HuH-7 (cell line): ENCODE data around the gene TGOLN2.
"Not testable (repeated sequence)": the region's sequence is repeated elsewhere in the genome, so short reads cannot be mapped to it uniquely, and the experiment has no call there.

Experiments
- DNase-seq: peaks from one replicate; pipeline ENCODE4 v3.0.0; 2011; ENCODE audit warnings: low spot score

TGOLN2 gene

DNA sequence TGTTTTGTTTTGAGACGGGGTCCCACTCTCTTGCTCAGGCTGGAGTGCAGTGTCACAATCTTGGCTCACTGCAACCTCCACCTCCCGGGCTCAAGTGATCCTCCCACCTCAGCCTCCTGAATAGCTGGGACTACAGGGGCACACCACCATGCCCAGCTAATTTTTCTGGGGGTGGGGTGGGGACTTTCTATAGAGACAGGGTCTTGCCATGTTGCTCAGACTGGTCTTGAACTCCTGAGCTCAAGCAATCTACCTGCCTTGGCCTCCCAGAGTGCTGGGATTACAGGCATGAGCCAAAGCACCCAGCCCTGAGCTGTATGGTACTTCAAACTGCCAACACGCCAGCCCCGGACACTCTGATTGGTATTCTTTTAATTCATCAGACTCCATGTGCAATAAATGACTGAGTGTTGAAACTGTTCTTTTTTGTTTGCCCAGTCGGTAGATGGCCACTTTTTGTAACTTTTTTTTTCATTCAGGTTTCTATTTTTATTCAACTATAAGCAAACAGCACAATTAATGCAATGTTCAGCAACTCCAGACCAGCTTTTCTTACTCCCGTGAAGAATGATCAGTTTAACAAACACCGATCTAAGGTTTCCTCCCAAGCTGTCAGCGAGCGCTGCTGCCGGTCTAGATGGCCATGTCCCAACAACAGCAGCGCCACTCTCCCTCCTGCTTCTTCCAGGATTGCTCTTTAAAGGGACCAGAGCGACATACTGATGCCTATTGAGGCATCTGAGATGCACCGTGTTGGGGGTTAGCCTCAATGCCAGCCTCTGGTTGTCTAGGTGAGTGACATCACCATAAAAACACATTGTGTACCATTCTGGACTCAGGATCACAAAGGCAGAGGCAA, 12.5 kb upstream of the TGOLN2 start:
- no peak for DNase-seq

DNA sequence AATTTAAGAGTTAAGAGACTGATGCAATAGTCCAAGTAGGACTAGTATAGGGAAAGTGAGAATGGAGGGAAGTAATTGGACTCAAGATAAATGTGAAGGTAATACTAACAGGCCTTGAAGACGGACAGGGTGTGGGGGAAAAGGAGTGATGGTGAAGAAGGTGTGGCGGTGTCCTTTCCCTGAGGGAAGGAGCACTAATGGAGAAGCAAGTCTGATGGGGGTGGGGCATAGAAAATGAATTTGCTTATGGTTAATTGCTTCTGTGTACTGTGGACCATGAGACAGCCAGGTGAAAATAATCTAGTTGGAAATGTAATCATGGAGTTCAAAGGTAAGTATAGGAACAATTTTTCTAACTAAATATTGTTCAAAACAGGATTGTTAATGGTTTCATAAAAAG, 7.1 kb upstream of the TGOLN2 start:
- no peak for DNase-seq

DNA sequence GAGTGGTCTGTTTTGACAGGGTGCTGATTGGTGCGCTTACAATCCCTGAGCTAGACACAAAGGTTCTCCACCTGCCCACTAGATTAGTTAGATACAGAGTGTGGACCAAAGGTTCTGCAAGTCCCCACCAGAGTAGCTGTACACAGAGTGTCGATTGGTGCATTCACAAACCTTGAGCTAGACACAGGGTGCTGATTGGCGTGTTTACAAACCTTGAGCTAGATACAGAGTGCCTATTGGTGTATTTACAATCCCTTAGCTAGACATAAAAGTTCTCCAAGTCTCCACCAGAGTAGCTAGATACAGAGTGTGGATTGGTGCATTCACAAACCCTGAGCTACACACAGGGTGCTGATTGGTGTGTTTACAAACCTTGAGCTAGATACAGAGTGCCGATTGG, 6.1 kb upstream of the TGOLN2 start:
- not testable (repeated sequence) for DNase-seq

DNA sequence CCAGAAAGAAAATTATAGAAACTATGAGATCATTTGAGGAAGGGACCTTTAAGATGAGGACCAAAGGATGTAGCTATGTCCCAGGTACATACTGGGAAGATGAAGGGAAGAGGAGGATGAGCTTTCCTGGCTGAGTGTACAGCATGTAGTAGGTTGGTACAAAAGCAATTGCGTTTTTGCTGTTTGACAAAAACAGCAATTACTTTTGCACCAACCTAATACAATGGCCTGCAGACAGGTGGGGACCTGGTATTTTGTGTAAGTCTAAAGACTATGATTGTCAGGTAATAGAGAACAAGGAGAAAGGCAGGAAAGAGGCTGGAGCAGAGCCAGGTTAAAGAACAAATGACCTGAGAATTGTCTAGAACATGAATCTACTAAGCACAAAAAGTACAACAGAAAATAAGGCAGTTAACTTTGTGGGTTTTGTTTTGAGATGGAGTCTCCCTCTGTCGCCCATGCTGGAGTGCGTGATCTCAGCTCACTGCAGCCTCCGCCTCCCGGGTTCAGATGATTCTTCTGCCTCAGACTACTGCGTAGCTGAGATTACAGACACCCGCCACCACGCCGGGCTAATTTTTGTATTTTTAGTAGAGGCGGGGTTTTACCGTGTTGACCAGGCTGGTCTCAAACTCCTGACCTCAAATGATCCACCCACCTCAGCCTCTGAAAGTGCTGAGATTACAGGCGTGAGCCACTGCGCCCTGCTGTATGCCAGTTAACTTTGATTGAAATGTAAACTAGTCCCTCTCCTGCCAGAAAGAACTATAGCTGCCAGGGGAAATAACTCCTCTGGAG, 3.2 kb upstream of the TGOLN2 start:
- DNase-seq, result no peak

DNA sequence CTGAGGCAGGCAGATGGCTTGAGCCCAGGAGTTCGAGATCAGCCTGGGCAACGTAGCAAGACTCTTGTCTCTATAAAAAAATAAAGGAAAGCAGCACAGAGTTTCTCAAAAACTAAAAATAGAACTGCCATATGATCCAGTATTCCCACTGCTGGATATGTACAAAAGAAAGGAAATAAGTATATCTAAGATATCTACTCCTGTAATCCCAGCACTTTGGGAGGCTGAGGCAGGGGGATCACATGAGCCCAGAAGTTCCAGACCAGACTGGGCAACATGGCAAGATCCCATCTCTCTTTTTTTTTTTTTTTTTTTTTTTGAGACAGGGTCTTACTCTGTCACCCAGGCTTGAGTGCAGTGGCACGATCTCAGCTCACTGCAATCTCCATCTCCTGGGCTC, 1.9 kb upstream of the TGOLN2 start:
- not testable (repeated sequence) for DNase-seq

DNA sequence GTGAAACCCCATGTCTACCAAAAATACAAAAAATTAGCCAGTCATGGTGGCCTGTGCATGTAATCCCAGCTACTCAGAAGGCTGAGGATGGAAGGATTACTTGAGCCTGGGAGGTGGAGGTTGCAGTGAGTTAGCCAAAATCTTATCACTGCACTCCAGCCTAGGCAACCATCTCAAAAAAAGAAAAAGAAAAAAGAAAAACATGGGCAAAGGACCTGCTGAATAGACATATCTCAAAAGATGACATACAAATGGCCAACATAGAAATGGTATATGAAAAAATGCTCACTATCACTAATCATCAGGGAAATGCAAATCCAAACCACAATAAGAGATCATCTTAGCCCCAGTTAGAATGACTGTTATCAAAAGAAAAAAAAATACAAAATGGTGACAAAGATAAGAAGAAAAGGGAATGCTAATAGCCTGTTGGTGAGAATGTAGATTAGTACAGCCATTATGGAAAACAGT, 1.4 kb upstream of the TGOLN2 start:
- no peak for DNase-seq

DNA sequence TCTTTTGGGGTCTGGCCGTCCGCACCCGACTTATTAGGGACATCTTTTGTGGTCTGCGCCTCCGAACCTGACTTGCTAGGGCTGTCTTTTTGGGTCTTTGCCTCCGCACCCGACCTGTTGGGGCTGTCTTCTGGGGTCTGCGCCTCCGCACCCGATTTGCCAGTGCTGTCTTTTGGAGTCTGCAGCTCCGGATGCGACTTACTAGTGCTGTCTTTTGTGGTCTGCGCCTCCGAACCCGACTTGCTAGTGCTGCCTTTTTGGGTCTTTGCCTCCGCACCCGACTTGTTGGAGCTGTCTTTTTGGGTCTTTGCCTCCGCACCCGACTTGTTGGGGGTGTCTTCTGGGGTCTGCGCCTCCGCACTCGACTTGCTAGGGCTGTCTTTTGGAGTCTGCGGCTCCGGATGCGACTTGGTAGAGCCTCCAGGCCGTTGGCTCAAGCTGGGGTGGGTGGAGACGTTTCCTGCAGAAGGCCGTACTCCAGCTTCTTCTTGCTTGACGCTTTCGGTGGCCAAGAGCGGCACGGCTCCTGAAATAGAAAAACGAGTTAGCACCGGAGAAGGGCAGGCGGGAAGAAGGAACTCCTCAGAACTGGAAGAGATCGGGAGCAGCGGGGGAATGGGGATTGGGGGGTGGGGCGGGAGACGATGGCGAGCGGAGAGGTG, 498 bp downstream of the TGOLN2 start:
- DNase-seq, result peak; percentile 30

DNA sequence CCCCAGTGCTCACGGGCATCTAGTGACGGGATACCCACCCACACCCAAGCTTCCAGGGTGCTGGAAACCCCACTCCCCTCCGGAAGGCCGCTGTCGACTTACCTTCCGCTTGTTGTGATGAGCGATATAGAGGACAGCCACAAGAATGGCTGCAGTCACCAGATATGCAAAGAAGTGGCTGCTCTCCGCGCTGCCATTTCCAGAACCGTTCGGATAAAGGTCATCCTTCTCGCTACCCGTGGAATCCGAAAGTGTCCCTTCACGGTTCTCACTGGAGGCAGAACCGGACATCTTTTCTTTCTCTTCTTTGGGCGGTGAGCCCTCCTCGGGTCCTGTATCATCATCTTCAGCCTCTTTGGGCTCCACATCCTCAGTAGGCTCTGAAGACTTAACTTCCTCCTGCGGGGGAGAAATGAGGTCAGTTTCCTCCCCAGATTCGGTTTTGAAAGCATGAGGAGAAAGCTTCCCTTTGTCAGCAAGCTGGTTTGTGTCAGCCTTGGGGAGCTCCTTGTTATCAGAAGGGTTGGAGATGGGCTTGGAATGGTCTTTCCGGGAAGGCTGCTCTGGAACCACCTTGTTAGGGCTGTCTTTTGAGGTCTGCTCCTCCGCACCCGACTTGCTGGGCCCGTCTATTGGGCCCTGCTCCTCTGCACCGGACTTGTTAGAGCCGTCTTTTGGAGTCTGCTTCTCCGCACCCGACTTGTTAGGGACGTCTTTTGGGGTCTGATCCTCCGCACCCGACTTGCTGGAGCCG, 1.2 kb downstream of the TGOLN2 start:
- DNase-seq, result no peak

DNA sequence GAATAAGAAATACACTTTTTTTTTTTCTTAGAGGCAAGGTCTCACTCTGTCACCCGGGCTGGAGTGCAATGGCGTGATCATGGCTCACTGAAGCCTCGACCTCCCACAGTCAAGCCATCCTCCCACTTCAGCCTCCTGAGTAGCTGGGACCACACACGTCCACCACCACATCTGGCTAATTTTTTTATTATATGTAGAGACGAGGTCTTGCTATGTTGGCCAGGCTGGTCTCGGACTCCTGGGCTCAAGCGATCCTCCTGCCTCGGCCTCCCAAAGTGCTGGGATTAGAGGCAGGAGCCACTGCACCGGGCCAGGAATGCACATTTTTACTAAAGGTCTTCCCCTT, 2.4 kb downstream of the TGOLN2 start:
- DNase-seq, result no peak

DNA sequence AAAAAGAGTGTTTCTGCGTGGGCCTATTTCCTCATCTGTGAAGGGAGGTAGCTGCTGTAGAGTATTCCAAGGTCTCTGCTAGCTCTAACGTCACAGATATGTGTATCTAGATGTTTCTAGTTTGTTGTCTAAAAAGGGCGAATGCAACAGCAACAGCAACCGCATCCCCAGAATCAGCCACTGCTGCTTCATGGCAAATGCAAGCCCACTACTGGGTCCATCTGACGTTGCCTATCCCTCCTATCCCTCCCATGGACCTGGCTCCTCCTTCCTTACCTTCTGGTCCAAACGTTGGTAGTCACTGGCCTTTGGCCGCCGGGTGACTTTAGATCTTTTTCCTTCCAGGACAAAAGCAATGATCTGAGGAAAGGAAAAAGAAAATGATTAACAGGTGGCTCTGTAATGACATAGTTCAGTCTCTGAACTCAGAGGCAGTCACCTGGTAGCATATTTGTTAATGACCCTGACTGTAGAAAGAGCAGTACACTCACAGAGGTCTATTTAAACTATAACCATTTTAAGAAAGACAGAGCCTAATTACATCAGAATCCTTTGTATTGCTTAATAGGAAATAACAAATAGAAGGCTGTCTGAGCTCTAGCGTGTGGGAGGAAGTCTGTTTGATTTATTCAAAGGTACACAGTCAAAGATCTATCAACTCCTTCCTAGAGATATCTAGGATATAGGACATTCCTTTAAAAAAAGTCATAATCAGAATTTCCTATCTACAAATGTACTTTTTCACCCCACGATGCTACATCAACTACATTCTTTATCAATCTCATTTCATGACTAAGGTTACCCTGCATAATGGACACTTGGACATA, 2.9 kb downstream of the TGOLN2 start:
- DNase-seq, result peak; percentile 55

DNA sequence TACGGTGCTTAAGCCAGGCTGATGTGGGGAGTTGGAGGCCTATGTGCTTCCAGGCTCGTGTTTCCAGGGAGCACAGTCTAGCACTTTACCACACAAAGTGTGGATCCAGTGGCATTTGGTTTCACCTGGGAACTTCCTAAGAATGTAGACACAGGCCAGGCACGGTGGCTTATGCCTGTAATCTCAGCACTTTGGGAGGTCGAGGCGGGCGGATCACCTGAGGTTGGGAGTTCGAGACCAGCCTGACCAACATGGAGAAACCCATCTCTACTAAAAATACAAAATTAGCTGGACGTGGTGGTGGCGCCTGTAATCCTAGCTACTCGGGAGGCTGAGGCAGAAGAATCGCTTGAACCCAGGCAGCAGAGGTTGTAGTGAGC, 3.8 kb downstream of the TGOLN2 start:
- not testable (repeated sequence) for DNase-seq

DNA sequence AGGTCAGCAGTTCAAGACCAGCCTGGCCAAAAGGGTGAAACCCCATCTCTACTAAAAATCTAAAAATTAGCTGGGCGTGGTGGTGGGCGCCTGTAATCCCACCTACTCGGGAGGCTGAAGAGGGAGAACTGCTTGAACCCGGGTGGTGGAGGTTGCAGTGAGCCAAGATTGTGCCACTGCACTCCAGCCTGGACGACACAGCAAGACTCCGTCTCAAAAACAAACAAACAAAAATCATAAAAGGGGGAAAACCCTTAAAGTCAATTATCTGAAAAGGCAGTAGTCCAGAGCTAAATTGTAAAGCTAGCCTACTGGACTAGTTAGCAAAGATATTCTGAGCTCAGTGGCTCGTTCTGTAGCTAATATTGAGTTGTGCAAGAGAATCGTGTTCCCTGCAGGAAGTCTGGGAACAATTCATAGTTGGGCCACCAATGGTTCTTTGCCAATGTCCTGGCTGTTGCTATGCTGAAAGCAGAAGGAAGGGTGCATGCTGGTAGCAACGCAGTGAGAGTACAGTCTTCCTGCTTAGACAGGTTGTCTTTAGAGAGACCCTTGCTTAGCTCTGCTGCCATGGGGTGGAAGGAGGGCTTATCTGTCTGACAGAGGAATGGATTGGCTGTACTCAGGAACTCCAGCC, 4.3 kb downstream of the TGOLN2 start:
- no peak for DNase-seq

DNA sequence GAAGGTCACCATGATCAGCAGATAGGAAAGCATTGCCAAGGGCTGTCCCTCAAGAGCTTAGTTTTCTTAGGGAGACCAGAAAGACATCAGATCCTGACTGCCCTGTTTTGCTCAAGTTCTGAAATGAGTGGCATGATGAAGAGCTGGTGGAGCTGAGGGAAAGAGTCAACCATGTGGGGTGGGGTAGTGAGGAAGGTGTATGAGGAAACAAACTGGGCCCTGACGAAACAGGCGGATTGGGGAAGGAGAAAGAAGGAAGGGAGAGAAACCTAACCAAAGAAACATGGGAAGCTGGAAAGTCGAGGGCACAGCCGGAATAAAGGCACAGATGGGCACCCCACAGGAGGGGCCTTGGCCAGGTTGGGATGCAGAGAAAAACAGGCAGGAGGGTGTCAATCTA, 8.0 kb downstream of the TGOLN2 start:
- no peak for DNase-seq

DNA sequence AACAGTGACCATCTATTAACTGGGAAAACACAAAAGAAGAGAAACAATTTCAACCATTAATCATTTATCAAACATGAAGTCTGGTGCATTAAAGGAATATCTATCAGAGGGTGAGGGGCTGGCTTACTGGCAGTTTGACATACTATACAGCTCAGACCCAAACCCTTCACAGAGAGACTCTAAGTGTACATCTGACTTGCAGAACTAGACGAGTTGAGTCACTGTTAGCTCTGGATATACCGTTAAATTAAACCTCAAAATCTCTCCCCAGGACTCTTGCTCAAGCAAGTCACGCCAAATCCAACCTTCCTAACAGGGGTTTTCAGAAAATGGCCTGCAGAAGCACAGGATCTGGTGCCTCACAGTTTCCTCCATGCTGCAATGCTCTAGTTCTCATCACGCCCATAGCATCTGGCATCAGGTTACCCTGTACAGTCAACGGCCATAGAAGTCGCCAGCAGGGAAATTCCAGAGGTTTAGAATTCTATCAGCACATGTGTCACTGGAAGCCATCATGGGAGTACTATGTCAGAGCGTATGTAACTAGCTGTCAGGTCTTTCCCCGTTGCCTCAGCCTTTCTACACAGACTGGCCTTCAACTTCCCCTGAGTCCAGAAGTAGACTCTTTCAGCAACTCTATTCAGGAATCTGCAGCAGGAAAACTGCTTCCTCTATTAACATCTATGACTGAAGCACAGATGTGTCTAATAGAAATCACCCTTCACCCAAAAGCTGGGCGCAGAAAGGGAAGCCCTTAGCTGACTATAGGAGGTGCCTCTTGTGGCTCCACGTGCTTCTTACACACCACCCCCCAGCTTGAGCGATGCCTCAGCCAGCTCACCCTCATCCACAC, 9.3 kb downstream of the TGOLN2 start:
- no peak for DNase-seq

DNA sequence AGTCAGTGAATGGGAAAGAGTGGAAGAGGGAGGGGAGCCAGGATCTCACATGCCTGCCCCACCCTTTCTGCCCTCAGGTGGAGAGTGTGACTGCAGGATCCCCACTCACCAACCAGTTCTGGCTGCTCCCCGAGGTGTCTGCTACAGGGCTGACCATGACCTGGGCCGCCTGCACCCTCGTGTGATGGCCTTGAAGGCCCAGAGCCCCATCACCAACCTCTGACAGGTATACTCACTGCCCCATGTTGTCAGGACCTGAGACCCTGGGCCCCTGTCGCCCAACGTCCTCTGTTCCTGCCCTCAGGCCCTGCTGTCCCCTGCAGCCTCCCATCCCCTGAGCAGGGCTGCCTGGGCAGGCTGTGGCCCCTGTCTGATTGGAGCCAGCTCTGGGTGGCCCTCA, 11.9 kb downstream of the TGOLN2 start:
- not testable (repeated sequence) for DNase-seq

DNA sequence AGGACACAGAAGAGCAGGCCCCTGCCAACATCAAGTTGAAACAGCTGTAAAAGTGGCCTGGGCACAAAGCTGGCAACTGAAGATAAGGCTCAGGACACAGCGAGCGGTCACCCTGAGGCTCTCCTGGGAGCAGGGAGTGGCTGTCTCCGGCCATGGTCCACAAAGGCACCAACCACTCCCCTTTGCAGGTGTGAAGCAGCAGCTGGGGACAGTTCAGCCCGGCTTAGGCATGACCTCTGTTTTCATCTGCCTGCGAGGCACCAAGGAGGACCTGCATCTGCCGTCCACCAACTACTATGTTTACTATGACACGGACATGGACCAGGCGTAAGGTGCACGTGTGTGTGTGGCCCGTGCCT, 12.9 kb downstream of the TGOLN2 start:
- no peak for DNase-seq

DNA sequence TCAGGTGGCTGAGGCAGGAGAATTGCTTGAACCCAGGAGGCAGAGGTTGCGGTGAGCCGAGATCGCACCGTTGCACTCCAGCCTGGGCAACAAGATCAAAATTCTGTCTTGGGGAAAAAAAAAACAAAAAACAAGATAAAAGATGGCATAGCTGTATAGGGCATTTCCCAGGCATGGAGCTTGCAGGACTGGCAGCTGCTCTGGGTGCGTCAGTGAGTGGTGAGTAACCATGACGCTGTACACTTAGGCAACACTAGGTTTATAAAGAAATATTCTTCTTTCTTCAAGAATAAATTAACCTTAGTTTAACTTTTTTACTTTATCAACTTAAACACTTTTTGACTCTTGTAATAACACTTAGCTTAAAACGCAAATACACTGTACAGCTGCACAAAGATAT, 15.4 kb downstream of the TGOLN2 start:
- DNase-seq, result no peak

DNA sequence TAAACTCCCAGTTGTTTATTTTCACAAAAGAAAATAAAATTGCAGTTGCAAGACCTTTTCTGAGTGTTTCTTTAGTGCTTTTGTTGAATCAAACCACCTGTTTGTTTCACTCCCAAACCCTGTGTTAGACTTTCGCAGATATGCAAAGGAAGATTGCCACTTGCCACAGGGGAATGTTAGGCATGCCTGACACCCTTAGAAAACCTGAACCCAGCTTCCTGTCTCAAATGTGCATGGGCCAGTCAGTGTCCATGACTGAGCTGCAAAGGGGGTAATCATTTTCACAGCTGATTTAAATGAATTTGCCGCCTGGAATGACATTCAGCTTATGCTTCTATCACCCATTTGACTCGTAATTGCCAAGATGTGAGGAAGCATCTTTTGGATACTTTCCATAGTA, 17.5 kb downstream of the TGOLN2 start:
- DNase-seq, result no peak

DNA sequence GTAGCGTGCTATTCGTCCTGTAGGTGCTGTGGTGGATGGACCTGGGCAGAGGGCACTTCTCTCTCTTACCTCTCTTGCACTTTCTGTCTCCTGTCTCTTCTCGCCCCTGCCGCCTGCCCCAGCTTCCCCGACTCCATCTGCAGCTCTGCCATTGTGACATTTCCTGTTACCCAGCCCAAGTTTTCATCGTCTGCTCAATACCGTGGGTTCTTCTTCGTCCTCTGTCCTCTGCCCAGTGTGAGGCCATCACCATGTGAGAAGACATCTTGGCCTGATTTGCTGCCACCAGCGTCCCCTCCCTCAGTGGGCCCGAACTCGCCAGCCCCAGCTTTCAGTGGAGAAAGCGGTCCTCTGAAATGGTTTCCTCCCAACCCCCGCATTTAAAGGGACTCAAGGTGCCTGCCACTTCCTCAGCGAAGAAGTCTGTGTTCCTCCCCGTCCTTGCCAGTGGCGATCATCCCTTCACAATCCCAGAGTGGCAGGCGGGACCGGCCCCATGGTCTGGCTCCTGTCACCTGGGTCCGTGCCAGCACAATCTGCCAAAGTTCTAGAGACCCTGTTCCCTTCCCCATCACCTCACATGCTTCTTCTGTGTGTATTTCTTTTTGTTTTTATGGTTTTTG, 18.0 kb downstream of the TGOLN2 start:
- DNase-seq, result no peak
